ENCODE data around the gene TGM1.
A peak's percentile ranks its signal among the peaks of the same experiment; 100 is the strongest.
"Not testable (repeated sequence)": the region's sequence is repeated elsewhere in the genome, so short reads cannot be mapped to it uniquely, and the experiment has no call there.

TGM1 gene

DNA sequence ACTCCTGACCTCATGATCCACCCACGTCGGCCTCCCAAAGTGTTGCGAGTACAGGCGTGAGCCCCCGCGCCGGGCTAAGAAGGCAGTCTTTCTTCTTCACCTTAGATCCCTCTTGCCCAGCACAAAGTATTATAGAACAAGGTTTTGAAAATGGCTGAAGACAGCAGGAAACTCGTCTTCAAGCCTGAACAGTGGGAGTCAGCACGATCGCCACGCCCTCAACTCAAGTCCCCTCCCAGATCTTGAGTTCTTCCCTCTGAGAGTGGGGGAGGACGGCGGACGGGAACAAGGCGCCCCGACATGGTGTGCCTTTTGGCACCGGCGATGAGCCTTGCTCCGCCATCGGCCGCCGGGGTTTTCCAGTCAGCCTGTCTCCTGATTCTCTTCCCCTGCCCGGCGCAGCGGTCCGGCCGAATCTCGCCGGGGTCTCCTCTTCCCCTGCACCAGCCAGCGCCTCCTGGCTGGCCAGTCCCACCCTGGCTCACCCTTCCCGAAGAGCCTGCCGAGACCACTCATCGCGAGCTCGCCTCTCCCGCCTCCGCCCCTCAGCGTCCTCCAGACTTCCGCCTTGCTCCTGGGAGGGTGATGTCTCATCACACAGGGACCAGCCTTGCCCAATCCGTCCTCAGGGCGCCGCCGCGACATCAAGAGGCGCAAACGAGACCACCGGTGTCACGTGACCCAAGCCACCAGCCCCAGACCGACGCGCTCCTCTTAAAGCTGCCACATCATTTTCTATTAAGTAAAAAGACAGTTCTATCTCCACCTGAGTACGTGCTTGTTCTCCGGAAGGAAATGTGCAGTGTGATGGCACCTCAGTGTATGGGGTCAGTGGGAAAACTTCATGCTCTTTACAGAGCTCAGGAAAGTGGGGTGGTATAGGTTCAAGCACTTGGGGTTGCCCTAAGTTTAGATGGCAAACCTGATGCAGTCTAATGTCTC is 49.8 kb downstream of the TGM1 start, which contains the start of gene CHMP4A:
TSS of gene CHMP4A (minus strand) at position 565 of the 942 bp plus-strand sequence. CDS start at position 516, 49 bp downstream.
- H3K4me1 ChIP-seq (ENCODE audit: control insufficient read depth, insufficient read depth, low read length, unreplicated experiment) = peaks cover 10% of the 10 kb centered on the region
- H3K79me2 ChIP-seq (ENCODE audit: control insufficient read depth, insufficient read depth, low read length, unreplicated experiment) = peaks cover 10% of the 10 kb centered on the region
- H3K4me3 ChIP-seq (ENCODE audit: low read depth, low read length) = peak within 1 kb of the TSS; percentile 93
- H2AFZ ChIP-seq (ENCODE audit: low read length, unreplicated experiment) = peak within 1 kb of the TSS; percentile 75
- peak within 1 kb of the TSS; percentile 96 for H3K27ac ChIP-seq (ENCODE audit: low read depth, low read length)
- no peaks in the 10 kb centered on the region for H3K27me3 ChIP-seq (ENCODE audit: insufficient read depth, low read length)
- H3K36me3 ChIP-seq (ENCODE audit: insufficient read depth, low read length) = peaks cover 11% of the 10 kb centered on the region

- Histone ChIP-seq H3K36me3 (ENCODE audit: insufficient read depth, low read length) (peaks cover 25% of the 10 kb centered on the region), H3K27me3 (ENCODE audit: insufficient read depth, low read length) (no peaks in the 10 kb centered on the region), H3K4me3 (ENCODE audit: low read depth, low read length) (no peak overlapping the region), H3K27ac (ENCODE audit: low read depth, low read length) (no peak overlapping the region), H3K79me2 (ENCODE audit: control insufficient read depth, insufficient read depth, low read length, unreplicated experiment) (peaks cover 10% of the 10 kb centered on the region), H3K4me1 (ENCODE audit: control insufficient read depth, insufficient read depth, low read length, unreplicated experiment) (peaks cover 10% of the 10 kb centered on the region), H2AFZ (ENCODE audit: low read length, unreplicated experiment) (no peak overlapping the region)
Observed at GRCh38 chr14:24211311-24211710, 51.7 kb downstream of the TGM1 start.

DNA sequence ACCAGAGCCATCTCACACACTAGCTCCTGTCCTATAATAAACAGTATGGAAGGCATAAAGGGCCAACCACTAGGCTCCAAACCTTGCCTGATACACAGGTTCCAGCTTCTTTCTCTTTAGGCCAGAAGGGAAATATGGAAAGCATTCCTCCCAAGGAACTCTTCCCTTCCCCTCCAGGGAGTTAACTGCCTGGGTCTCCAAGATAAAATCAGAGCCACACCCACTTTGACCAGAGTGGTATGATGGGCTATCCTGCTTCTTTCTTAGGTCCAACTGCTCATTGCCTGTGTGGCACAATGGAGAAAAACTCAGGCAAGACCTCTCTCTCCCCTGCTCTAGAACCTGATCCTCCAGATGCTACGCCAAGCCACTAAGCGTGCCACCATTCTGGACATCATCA is 55.4 kb downstream of the TGM1 start:
- Histone ChIP-seq H3K4me1 (ENCODE audit: control insufficient read depth, insufficient read depth, low read length, unreplicated experiment) (no peaks in the 10 kb centered on the region), H3K27me3 (ENCODE audit: insufficient read depth, low read length) (no peaks in the 10 kb centered on the region), H3K79me2 (ENCODE audit: control insufficient read depth, insufficient read depth, low read length, unreplicated experiment) (peaks cover 10% of the 10 kb centered on the region), H3K36me3 (ENCODE audit: insufficient read depth, low read length) (peaks cover 48% of the 10 kb centered on the region), H2AFZ (ENCODE audit: low read length, unreplicated experiment) (no peak overlapping the region), H3K27ac (ENCODE audit: low read depth, low read length) (no peak overlapping the region), H3K4me3 (ENCODE audit: low read depth, low read length) (no peak overlapping the region)

DNA sequence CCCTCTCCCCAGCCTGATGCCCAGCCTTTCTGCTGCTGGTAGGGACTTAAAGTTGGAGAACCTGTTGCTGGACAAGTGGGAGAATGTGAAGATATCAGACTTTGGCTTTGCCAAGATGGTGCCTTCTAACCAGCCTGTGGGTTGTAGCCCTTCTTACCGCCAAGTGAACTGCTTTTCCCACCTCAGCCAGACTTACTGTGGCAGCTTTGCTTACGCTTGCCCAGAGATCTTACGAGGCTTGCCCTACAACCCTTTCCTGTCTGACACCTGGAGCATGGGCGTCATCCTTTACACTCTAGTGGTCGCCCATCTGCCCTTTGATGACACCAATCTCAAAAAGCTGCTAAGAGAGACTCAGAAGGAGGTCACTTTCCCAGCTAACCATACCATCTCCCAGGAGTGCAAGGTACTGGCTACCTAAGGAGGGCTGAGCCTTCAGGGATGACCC is 55.8 kb downstream of the TGM1 start:
- Histone ChIP-seq H3K4me1 (ENCODE audit: control insufficient read depth, insufficient read depth, low read length, unreplicated experiment) (no peaks in the 10 kb centered on the region), H3K27ac (ENCODE audit: low read depth, low read length) (no peak overlapping the region), H3K79me2 (ENCODE audit: control insufficient read depth, insufficient read depth, low read length, unreplicated experiment) (peaks cover 6% of the 10 kb centered on the region), H3K36me3 (ENCODE audit: insufficient read depth, low read length) (peaks cover 48% of the 10 kb centered on the region), H2AFZ (ENCODE audit: low read length, unreplicated experiment) (no peak overlapping the region), H3K27me3 (ENCODE audit: insufficient read depth, low read length) (no peaks in the 10 kb centered on the region), H3K4me3 (ENCODE audit: low read depth, low read length) (no peak overlapping the region)

GRCh38 chr14:24206260-24207103 is 56.5 kb downstream of the TGM1 start:
- H3K79me2 ChIP-seq (ENCODE audit: control insufficient read depth, insufficient read depth, low read length, unreplicated experiment) = peaks cover 1% of the 10 kb centered on the region
- H3K27me3 ChIP-seq (ENCODE audit: insufficient read depth, low read length) = no peaks in the 10 kb centered on the region
- H3K4me3 ChIP-seq (ENCODE audit: low read depth, low read length) = no peak overlapping the region
- H2AFZ ChIP-seq (ENCODE audit: low read length, unreplicated experiment) = no peak overlapping the region
- H3K4me1 ChIP-seq (ENCODE audit: control insufficient read depth, insufficient read depth, low read length, unreplicated experiment) = no peaks in the 10 kb centered on the region
- H3K27ac ChIP-seq (ENCODE audit: low read depth, low read length) = no peak overlapping the region
- H3K36me3 ChIP-seq (ENCODE audit: insufficient read depth, low read length) = peaks cover 51% of the 10 kb centered on the region

- Histone ChIP-seq H3K27me3 (ENCODE audit: insufficient read depth, low read length) (no peaks in the 10 kb centered on the region), H3K4me3 (ENCODE audit: low read depth, low read length) (no peak overlapping the region), H3K27ac (ENCODE audit: low read depth, low read length) (no peak overlapping the region), H3K36me3 (ENCODE audit: insufficient read depth, low read length) (peaks cover 46% of the 10 kb centered on the region), H3K4me1 (ENCODE audit: control insufficient read depth, insufficient read depth, low read length, unreplicated experiment) (no peaks in the 10 kb centered on the region), H2AFZ (ENCODE audit: low read length, unreplicated experiment) (no peak overlapping the region), H3K79me2 (ENCODE audit: control insufficient read depth, insufficient read depth, low read length, unreplicated experiment) (no peaks in the 10 kb centered on the region)
Observed at GRCh38 chr14:24204163-24205146, 58.5 kb downstream of the TGM1 start.

- H3K4me1 ChIP-seq (ENCODE audit: control insufficient read depth, insufficient read depth, low read length, unreplicated experiment); H3K27me3 ChIP-seq (ENCODE audit: insufficient read depth, low read length); H2AFZ ChIP-seq (ENCODE audit: low read length, unreplicated experiment); H3K79me2 ChIP-seq (ENCODE audit: control insufficient read depth, insufficient read depth, low read length, unreplicated experiment); H3K4me3 ChIP-seq (ENCODE audit: low read depth, low read length); H3K27ac ChIP-seq (ENCODE audit: low read depth, low read length): not testable (repeated sequence)
- peaks cover 45% of the 10 kb centered on the region for H3K36me3 ChIP-seq (ENCODE audit: insufficient read depth, low read length)
Observed at GRCh38 chr14:24203249-24203886, 59.6 kb downstream of the TGM1 start.

- H3K27me3 ChIP-seq (ENCODE audit: insufficient read depth, low read length); H3K4me3 ChIP-seq (ENCODE audit: low read depth, low read length); H3K27ac ChIP-seq (ENCODE audit: low read depth, low read length); H3K4me1 ChIP-seq (ENCODE audit: control insufficient read depth, insufficient read depth, low read length, unreplicated experiment); H2AFZ ChIP-seq (ENCODE audit: low read length, unreplicated experiment): not testable (repeated sequence)
- Histone ChIP-seq H3K79me2 (ENCODE audit: control insufficient read depth, insufficient read depth, low read length, unreplicated experiment) (peaks cover 10% of the 10 kb centered on the region), H3K36me3 (ENCODE audit: insufficient read depth, low read length) (peaks cover 37% of the 10 kb centered on the region)
Observed at GRCh38 chr14:24202538-24202937, 60.4 kb downstream of the TGM1 start.

Measured in ACC112 (cell line).